Stomach (tissue), 4 donors: ENCODE measurements around the gene DLG2.

Source experiments
- EP300 ChIP-seq: sonication (generic); formaldehyde crosslinking; IDR thresholded peaks from one replicate; pipeline ENCODE4 v1.6.1; 2017; ENCODE audit warnings: antibody characterized with exemption
- POLR2AphosphoS5 ChIP-seq, 3 donors: sonication (generic); formaldehyde crosslinking; IDR thresholded peaks; one replicate each; pipeline ENCODE4 v1.6.1; 2016; ENCODE audit warnings: antibody characterized with exemption in 3 of 3
- TF ChIP-seq, protein P1 (sequence below), 7 experiments: fragments of 450-650 bp in 4 of 7; fragments of 200-600 bp in 3 of 7; sonication (generic) in 3 of 7; IDR thresholded peaks; one replicate each; pipeline ENCODE4 v1.5.1; 2016 to 2019; ENCODE audit warnings: antibody characterized with exemption in 7 of 7, control low read depth in 2 of 7, mild to moderate bottlenecking in 1 of 7

DNA sequence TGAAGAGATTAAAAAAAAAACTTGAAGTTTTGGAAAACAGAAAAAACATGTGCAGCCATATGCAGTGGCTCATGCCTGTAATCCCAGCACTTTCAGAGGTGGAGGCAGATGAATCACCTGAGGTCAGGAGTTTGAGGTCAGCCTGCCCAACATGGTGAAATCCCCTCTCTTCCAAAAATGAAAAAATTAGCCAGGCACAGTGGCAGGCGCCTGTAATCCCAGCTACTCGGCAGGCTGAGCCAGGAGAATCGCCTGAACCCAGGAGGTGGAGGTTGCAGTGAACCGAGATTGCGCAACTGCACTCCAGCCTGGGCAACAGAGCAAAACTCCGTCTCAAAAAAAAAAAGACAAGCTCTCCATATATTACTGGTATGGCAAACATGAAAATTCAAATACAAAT lies 7.6 kb downstream of the DLG2 start:
- TF ChIP-seq, protein P1, sequence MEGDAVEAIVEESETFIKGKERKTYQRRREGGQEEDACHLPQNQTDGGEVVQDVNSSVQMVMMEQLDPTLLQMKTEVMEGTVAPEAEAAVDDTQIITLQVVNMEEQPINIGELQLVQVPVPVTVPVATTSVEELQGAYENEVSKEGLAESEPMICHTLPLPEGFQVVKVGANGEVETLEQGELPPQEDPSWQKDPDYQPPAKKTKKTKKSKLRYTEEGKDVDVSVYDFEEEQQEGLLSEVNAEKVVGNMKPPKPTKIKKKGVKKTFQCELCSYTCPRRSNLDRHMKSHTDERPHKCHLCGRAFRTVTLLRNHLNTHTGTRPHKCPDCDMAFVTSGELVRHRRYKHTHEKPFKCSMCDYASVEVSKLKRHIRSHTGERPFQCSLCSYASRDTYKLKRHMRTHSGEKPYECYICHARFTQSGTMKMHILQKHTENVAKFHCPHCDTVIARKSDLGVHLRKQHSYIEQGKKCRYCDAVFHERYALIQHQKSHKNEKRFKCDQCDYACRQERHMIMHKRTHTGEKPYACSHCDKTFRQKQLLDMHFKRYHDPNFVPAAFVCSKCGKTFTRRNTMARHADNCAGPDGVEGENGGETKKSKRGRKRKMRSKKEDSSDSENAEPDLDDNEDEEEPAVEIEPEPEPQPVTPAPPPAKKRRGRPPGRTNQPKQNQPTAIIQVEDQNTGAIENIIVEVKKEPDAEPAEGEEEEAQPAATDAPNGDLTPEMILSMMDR (IDR thresholded peaks at IDR 0.05), result no peak
- TF ChIP-seq EP300 (no peak), POLR2AphosphoS5 (IDR thresholded peaks at IDR 0.05) (no peak)
